Rectal smooth muscle tissue (tissue), 1 donor: ENCODE results near the gene CHCHD4.

Experiments
- H3K27ac ChIP-seq: one replicate; pipeline ENCODE4 v1.7.0; 2013; ENCODE audit warnings: low read depth, low read length, inconsistent platforms
- H3K27me3 ChIP-seq: one replicate; pipeline ENCODE4 v1.7.0; 2013; ENCODE audit warnings: low read length; ENCODE audit not compliant: control insufficient read depth, insufficient read depth
- H3K36me3 ChIP-seq: one replicate; pipeline ENCODE4 v1.7.0; 2013; ENCODE audit warnings: low read length; ENCODE audit not compliant: control insufficient read depth, insufficient read depth
- H3K4me1 ChIP-seq: one replicate; pipeline ENCODE4 v1.7.0; 2013; ENCODE audit warnings: low read length; ENCODE audit not compliant: control insufficient read depth, insufficient read depth
- H3K4me3 ChIP-seq: one replicate; pipeline ENCODE4 v1.7.0; 2013; ENCODE audit warnings: low read length
- H3K9ac ChIP-seq: one replicate; pipeline ENCODE4 v1.7.0; 2013; ENCODE audit warnings: low read length

The CHCHD4 gene

DNA sequence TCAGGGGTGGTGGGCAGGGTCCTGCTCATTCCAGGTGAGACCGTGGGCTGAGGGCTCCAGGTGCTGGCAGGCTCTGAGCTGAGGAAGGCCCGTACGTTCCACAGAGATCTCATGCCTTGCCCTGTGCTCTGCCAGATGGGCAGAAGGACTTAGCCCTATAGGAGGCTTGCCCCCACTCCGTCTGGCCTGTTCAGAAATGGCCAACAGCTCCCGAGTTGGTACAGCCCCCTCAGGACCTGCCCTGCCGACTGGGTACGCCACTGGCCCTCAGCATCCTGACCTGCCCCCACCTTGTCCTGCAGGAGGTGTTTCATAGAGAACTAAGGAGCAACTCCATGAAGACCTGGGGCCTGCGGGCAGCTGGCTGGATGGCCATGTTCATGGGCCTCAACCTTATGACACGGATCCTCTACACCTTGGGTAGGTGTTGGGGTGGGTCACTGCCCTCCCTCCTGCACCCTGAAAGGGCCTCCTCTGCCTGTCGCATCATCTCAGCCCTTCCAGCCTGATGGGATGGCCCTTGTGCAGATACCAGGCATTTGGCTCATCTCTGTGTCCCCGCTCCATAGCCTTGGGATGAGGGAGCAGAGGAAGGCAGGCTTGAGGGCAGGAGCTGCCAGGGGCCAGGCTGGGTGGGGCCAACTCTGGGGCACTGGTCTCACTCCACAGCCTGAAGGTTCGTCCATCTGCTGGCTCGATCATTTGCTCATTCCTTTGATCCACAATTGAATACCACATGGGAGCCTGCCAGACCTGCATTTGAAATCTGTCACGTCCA lies 14.4 kb upstream of the CHCHD4 start:
- peaks cover 14% of the 10 kb centered on the region for H3K4me1 ChIP-seq
- H3K9ac ChIP-seq: no peak overlapping the region
- H3K27ac ChIP-seq: no peak overlapping the region
- H3K27me3 ChIP-seq: no peaks in the 10 kb centered on the region
- no peak overlapping the region for H3K4me3 ChIP-seq
- H3K36me3 ChIP-seq: peaks cover 42% of the 10 kb centered on the region

DNA sequence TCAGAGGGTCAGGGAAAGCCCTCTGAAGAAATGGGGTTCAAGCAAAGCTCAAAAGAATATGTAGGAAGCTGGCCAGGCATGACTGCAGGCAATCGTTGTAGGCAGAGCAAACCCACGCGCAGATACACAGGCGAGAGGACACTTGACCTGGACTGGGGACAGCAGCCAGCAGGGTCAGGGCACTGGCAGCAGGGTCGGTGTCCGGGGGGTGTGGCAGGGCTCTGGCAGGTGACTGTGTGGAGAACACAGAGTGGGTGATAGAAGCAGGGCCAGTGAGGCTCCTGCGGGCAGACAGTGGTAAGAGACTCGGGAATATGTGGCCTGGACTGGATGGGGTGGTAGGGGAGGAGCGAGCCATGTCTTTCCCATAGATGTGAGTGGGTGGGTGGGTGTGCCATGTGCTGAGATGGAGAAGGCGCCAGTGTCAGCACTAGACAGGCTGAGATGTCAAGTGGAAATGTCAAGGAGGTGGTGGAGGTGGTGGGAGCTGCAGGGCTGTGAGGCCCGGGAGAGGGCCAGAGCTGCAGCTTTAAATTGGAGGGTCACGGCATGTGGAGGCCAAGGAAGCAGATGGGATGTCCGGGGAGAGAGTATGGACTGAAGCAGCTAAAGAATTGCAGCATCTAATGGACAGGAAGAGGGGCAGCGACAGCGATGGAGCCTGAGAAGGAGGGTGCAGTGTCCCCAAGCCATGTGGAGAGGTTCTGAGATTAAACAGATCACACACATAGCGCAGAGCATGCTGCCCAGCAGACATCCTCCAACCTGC lies 13.6 kb upstream of the CHCHD4 start:
- Histone ChIP-seq H3K9ac (no peak overlapping the region), H3K4me3 (no peak overlapping the region), H3K36me3 (peaks cover 48% of the 10 kb centered on the region), H3K27ac (no peak overlapping the region), H3K27me3 (no peaks in the 10 kb centered on the region), H3K4me1 (peaks cover 7% of the 10 kb centered on the region)

DNA sequence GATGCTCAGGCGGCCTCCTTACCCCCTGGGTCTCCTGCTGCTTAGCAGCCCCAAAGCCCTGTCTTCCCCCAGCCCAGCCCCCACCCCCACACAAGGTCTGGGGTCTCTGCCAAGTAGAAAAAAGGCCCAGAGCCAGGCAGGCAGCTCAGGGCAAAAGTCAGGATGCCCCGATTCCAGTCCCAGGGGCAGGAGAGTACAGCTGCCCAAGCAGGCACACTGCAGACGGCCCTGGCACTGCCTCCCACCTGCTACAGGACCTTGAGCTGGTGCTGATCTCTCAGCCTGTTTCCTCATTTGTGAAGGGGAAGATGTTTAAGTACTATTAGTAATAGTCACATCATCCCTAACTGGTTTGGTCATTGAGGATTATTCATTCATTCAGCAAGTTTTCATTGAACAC lies 12.8 kb upstream of the CHCHD4 start:
- Histone ChIP-seq H3K27me3 (no peaks in the 10 kb centered on the region), H3K9ac (no peak overlapping the region), H3K27ac (no peak overlapping the region), H3K4me1 (no peaks in the 10 kb centered on the region), H3K4me3 (no peak overlapping the region), H3K36me3 (peaks cover 56% of the 10 kb centered on the region)

DNA sequence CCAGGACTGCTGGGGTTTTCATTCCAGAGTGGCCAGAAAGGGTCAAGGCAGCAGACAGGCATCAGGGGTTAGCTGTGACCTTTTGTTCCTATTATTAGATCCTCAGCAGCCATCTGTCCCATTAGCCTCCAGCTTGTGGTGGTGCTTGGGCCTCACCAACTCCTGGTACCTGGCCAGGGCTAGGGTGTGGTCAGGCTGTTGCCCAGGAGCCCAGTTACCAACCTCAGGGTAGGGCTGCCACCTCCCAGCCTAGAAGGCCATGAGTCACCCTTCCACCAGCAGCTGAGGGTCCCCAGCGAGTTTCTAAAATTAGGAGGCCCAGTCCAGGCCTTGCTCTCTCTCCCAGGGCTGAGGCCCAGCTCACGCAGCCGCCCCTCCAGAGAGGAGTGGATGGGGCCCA lies 12.3 kb upstream of the CHCHD4 start:
- Histone ChIP-seq H3K27me3 (no peaks in the 10 kb centered on the region), H3K27ac (no peak overlapping the region), H3K36me3 (peaks cover 61% of the 10 kb centered on the region), H3K4me1 (no peaks in the 10 kb centered on the region), H3K9ac (no peak overlapping the region), H3K4me3 (no peak overlapping the region)

DNA sequence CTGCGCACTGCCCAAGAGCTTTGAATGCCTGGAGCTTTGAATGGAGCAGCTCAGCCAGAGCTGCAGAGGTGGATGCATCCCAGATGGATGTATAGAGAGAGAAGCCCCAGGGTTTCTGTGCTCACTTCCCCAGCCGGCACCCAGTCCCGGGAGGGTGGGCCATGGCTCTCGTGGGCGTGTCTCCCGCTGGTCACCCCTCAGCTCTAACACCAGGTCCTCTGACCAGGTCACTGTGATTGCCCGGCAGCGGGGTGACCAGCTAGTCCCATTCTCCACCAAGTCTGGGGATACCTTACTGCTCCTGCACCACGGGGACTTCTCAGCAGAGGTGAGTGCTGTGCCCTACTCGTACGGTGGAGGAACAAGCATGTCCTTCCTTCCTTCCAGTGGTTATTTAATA lies 10.9 kb upstream of the CHCHD4 start:
- Histone ChIP-seq H3K27me3 (no peaks in the 10 kb centered on the region), H3K4me1 (no peaks in the 10 kb centered on the region), H3K9ac (no peak overlapping the region), H3K4me3 (no peak overlapping the region), H3K27ac (no peak overlapping the region), H3K36me3 (peaks cover 67% of the 10 kb centered on the region)

DNA sequence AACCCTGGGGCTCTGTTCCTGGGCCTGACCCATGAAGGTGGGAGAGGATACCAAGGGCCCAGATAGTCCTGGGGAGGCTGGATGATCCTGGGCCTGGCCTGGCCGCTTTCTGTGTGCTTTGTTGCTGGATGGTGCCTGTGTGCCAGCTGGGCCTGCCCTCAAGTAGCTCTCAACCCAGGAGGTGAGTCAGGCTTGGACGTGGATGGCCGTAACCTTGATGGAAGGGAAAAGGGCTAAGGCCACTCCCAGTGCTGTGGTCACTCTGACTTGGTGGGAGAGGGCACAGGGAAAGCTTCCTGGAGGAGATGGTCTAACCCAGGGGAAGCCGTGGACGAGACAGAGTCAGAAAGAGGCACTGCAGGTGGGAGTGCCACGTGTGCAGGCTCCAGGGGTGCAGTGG lies 9.6 kb upstream of the CHCHD4 start:
- Histone ChIP-seq H3K27ac (no peak overlapping the region), H3K27me3 (no peaks in the 10 kb centered on the region), H3K4me3 (no peak overlapping the region), H3K4me1 (no peaks in the 10 kb centered on the region), H3K36me3 (peaks cover 68% of the 10 kb centered on the region), H3K9ac (no peak overlapping the region)

DNA sequence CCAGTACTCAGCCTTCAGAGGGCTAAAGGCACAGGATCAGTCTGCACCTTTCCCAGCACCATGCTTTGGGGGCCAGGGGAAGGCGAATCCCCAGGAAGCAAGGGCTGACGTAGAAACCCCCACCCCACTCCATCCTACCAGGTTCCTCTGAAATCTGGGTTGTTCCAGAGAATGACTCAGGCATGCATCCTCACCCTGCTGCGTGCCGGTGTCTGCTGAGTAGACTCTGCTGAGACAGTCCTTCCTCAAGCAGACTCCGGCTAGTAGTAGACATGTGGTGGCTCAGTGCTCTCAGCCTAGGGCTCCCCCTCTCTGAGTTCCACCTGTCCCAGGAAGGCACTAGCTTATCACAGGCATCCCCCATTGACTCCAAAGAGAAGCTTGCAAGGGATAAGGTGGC lies 9.2 kb upstream of the CHCHD4 start:
- Histone ChIP-seq H3K4me1 (no peaks in the 10 kb centered on the region), H3K9ac (no peak overlapping the region), H3K27ac (no peak overlapping the region), H3K4me3 (no peak overlapping the region), H3K36me3 (peaks cover 68% of the 10 kb centered on the region), H3K27me3 (no peaks in the 10 kb centered on the region)

DNA sequence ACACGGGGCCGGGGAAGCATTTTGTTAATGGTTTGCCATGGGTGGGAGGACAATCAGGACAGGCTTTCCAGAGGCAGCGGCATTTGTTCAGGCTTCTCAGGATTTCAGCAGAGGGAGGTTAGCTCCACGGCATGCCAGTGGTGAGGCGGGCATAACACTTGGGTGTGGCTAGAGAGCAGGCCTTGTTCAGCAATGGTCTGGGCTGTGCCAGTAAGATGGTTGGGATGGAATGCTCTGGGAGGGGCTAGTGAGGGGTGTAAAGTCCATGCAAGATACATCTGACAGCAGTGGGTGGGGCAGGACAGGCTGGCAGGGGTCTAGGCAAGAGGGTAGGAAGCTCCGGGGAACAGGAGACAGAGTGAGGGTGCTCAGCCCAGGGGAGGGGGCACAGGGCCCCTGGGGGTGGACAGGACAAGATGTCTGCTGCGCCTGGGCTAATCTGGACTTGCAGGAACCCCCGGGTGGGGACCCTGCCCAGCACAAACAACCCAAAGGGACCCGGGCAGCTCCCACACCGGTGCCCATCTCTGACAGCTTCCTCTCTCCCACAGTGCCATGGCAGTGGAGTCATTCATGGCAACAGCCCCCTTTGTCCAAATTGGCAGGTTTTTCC lies 8.6 kb upstream of the CHCHD4 start:
- no peak overlapping the region for H3K4me3 ChIP-seq
- H3K27ac ChIP-seq: no peak overlapping the region
- H3K4me1 ChIP-seq: no peaks in the 10 kb centered on the region
- H3K36me3 ChIP-seq: peaks cover 70% of the 10 kb centered on the region
- H3K27me3 ChIP-seq: no peaks in the 10 kb centered on the region
- H3K9ac ChIP-seq: no peak overlapping the region

DNA sequence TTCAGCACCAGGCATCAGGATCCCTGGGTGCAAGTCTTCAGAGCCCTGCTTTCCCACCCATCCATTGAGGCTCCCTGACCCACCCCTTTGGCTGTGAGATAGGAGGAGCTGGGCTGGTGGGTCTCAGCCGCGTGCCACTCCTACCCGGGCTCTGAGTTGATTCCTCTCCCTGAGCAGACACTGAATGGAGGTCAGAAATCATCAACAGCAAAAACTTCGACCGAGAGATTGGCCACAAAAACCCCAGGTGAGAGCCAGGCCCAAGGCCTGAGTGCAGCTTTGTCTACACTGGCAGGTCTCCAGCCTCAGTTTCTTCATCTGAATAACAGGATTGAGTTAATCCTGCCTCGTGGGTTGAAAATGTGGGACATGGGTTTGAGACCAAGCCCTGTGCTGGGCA lies 8.0 kb upstream of the CHCHD4 start:
- H3K4me3 ChIP-seq: no peak overlapping the region
- no peak overlapping the region for H3K9ac ChIP-seq
- peaks cover 70% of the 10 kb centered on the region for H3K36me3 ChIP-seq
- no peak overlapping the region for H3K27ac ChIP-seq
- H3K27me3 ChIP-seq: no peaks in the 10 kb centered on the region
- H3K4me1 ChIP-seq: peaks cover under 1% of the 10 kb centered on the region

DNA sequence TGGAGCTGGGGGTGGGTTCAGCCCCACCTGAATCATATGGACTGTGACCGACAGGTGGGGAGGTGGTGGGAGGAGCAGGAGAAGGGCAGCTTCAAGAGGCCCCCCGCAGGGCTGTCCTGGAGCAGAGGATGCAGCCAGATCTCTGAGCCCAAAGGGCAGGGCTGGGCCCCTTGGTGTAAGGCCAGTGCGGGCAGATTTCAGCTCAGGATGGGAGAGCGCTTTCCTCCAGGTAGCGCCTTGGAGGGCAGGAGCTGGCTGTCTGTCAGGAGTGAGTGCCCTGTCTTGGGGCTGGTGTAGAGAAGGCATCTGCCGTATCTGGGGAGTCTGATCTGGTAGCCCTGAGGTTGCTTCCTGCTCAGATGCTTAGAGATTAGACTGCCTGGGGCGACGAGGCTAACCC lies 7.5 kb upstream of the CHCHD4 start:
- Histone ChIP-seq H3K4me3 (no peak overlapping the region), H3K4me1 (peaks cover 6% of the 10 kb centered on the region), H3K9ac (no peak overlapping the region), H3K27me3 (no peaks in the 10 kb centered on the region), H3K36me3 (peaks cover 70% of the 10 kb centered on the region), H3K27ac (no peak overlapping the region)

DNA sequence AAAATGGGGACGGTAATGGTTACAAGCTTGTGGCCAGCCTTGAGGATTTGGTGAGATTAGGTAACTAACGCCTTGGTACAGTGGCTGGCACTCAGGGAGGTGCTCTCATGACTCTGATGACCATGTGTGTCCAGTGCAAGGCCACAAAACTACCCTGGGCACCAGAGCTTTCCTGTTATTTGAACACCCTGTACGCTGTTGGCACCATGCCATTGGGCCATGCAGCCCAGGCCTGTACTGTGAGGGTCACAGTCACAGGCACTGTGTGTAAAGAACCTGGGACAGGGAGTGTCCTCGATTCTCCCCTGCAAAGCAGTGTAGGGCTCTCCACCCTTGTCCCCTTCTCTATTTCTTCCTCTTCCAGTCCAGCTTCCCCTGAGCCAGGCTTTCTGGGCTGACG lies 6.5 kb upstream of the CHCHD4 start:
- Histone ChIP-seq H3K36me3 (peaks cover 67% of the 10 kb centered on the region), H3K27ac (no peak overlapping the region), H3K4me1 (peaks cover 16% of the 10 kb centered on the region), H3K27me3 (no peaks in the 10 kb centered on the region), H3K4me3 (no peak overlapping the region), H3K9ac (no peak overlapping the region)

DNA sequence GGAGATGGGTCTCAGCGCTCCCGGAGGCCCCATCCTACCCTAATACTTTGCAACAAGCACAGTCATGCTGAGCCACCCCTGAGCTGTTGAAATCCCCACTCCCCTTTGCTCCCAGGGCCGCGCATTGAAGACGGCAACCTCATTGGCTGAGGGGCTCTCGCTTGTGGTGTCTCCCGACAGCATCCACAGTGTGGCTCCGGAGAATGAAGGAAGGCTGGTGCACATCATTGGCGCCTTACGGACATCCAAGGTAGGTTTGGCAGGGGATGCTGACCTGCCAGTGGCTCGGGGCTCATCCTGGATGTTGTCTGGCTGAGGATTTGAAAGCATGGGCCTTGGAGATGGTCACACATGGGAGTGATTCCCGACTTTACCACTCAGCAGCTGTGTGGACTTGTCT lies 6.0 kb upstream of the CHCHD4 start:
- no peak overlapping the region for H3K27ac ChIP-seq
- H3K27me3 ChIP-seq: no peaks in the 10 kb centered on the region
- no peak overlapping the region for H3K9ac ChIP-seq
- peaks cover 19% of the 10 kb centered on the region for H3K4me1 ChIP-seq
- H3K4me3 ChIP-seq: no peak overlapping the region
- H3K36me3 ChIP-seq: peaks cover 64% of the 10 kb centered on the region
